ENCODE results near the gene TRAPPC10.

Gene TRAPPC10

DNA sequence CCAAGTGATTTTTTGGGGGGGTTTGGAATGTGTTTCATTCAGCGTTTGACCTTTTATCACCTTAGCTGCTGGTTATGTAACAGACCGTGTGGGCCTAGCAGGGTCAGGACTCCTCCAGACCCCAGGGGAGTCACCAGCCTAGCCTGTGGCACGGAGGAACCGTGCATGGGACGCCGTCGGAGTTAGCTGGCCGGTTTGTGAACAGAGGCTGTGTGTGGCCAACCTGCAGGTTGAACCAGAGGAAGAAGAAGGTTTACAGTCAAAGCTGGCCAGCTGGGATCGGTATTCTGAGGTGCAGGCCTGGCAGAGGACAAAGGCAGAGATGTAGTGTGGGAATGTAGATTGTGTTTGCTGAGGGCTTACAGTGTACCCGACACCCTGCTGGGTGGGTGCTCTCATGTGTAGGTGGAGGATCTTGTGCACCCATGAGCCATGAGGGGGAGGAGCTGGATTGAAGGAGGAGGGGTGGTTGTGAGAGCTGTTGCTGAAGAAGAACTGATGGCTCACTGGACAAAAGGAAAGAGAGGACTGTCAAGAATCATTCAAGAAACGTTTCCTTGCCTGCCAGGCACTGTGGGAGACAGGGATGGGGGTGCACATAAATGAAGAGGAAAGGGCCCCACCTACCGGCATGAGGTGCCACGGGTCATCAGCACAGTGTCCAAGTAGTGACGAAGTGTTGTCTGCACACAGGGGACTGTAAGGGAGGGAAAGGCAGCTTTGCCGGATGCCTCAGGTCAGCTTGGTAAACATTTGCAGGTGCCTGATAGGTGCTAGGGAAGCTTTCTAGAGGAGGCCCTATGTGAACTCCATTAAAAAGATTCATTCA is 55.1 kb downstream of the TRAPPC10 start:
- no peak for DNase-seq (ENCODE audit: low read depth)

DNA sequence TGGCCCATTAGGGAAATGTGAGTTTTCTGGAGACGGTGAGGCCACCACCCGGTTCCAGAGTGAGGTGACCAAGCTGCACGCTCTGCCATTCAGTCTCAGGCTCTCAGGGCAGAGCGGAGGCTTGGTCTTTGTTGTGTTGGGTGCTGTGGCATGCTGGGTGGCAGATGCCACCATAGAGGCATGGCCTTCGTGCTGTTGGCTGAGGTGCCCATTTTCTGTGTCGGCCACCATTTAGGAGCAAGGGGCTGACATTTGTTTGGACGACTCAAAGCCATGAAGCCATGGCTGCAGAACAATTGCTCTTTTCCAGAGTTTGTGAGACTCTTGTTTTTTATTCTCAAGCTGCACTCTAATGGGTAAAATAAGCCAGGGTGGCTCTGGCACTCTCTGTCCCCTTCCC is 58.3 kb downstream of the TRAPPC10 start:
- DNase-seq (ENCODE audit: low read depth), result no peak

DNA sequence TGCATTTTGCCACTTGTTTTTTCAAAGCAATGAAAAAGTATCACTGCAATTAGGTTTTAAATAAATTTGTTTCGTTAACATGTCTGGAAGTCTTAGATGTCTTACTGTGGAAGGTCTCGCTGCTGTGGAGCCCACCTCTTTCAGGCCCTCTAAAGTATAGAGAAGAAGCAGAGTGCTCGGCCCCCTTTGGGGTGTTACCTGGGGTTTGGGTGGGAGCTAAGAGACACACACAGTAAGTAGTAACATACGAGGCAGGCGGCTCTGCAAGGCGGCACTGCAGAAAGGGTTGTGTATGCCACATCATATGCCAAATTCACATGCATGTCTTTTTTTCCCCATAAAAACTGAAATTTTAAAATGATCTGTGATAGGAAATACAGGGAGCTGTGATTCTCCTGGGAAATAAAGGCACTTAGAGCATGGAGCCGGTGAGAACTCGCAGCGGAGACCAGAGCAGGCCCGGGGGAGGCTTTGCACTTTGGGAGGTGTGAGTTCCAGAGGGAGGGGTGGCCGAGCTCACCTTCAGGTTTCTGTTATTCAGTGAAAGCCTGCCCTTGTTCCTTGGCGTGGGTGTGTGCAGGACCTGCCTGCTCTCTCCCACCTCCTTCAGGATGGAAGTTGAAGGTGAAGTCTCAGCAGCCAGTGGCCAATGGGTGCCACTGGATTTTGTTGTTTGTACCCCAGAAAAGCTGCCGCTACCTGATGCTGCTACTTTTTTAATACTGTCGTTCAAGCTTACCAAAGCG is 59.4 kb downstream of the TRAPPC10 start:
- DNase-seq (ENCODE audit: low read depth), result no peak

DNA sequence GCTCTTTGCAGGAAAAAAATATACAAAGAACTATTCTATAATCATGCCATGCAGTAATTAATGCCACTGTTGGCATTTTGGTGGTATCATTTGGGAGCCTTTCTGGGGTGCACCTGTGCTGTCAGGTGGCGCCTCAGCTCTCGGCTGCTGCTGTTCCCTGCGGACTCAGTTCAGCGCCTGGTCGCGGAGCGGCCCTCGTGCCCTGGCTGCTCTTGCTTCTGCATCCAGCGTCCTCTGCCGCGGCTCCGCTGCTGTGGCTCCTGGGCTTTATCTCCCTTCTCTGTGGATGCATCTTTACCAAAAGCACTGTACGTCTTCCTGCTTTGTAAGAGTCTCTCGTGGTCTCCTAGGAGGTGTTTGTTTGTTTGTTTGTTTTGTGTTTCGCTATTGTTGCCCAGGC is 60.0 kb downstream of the TRAPPC10 start:
- no peak for DNase-seq (ENCODE audit: low read depth)

- DNase-seq (ENCODE audit: low read depth), result no peak
Measured at GRCh38 chr21:44074315-44074958, 62.3 kb downstream of the TRAPPC10 start.

- DNase-seq (ENCODE audit: low read depth), result no peak
Measured at GRCh38 chr21:44076316-44076715, 64.2 kb downstream of the TRAPPC10 start.

DNA sequence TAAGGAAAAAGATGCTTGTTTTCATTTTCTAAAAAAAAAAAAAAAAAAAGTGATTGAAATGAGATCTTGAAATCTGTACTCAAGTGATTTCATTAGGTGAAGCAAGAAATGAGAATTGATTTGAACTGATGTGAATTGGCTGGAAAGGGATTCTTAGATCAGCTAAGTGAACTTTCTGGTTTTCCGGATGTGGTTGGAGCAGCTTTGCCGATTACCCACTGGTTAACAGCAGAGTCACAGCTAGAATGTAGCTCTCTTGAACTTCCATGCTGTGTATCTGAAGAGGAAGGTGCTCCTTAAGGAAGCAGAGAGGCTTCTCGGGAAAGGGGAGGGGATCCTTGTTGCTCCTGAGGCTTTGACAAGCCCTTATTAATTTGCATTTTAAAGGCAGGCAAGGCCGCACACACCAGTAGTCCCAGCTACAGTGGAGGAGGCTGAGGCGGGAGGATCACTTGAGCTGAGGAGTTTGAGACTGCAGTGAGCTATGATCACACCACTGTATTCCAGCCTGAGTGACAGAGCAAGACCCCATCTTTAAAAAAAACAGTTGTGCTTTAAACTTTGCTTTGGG is 66.4 kb downstream of the TRAPPC10 start:
- DNase-seq (ENCODE audit: low read depth), result no peak

DNA sequence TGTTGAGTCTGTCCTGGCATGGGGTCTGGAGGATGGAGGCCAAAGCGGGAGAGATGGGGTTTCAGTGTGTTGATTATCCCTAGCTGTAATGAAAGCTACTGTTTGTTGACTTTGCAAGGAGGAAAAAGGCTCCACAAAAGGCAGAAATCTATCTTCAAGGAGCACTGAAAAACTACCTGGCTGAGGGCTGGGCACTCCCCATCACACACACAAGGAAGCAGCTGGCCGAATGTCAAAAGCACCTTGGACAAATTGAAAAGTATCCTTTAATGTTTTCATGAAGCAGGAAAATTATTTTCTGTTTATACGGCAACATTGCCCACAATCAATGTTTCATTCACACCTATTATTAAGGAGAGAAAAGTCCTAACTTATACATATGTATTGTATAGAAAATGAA is 67.3 kb downstream of the TRAPPC10 start:
- no peak for DNase-seq (ENCODE audit: low read depth)

GRCh38 chr21:44079846-44080245 is 67.7 kb downstream of the TRAPPC10 start:
- DNase-seq (ENCODE audit: low read depth), result no peak

GRCh38 chr21:44082648-44083440 is 70.7 kb downstream of the TRAPPC10 start:
- no peak for DNase-seq (ENCODE audit: low read depth)

GRCh38 chr21:44083631-44084291 is 71.7 kb downstream of the TRAPPC10 start:
- no peak for DNase-seq (ENCODE audit: low read depth)

DNA sequence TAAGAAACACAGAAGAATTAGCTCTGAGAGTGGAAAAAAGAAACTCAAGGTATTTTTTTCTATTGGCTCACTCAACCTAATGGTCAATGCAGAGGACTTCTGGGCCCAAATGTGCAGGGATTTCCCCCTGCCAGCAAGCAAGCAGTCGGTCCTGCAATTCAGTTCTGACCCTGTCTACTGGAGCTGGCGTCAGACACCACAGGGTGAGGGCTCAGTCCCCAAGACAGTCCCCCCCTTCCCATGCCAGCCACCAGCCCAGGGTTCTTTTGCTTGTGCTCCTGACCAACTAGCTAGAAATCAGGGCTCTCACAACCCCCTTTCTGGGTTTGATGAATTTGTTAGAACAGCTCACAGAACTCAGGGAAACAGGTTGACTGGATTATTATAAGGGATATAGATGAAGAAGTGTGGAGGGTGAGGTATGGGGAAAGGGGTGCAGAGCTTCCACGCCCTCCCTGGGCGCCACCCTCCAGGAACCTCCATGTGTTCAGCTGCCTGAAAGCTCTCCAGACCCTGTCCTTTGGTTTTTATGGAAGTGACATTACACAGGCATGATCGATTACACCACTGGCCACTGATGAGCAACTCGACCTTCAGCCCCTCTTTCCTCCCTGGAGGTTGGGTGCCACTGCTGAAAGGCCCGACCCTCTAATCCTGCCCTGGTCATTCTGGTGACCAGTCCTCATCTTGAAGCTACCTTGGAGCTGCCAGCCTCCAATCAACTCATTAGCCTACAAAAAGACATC is 72.6 kb downstream of the TRAPPC10 start:
- DNase-seq (ENCODE audit: low read depth), result no peak

GRCh38 chr21:44085491-44086321 is 73.6 kb downstream of the TRAPPC10 start:
- DNase-seq (ENCODE audit: low read depth), result no peak

DNA sequence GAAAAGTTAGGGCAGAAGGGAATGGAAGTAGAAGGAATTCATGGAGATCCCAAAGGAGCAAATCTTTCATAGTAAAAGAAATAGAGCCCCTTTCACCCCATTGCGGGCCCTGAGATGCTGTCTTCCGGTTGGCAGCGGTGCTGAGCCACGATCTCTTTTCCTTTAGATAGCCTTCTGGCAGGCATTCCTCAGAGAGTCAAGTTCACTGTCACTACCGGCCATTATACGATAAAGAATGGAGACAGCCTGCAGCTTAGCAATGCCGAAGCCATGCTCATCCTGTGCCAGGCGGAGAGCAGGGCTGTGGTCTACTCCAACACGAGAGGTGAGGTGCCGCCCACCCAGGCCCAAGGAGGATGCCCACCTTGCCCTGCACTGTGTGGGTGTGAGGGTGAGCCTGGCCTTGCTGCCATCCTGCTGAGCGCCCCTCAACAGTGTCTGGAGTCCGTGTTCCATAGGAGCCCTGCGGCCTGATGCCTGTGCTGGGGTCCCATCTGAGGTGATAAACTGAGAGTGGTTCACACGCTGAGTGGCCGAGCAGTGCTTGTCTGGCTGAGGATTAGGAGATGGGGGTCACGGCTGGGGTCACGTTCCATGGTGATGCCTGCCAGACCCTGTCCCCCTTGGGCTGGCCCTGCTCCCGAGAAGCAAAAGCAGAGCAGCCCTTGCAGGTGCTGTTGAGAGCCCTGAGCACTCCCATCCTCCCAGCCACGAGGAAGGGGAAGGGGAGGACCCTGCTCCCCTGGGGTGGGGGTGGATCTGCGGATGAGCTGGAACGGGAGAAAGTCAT is 74.7 kb downstream of the TRAPPC10 start:
- no peak for DNase-seq (ENCODE audit: low read depth)

GRCh38 chr21:44087426-44088400 is 75.6 kb downstream of the TRAPPC10 start:
- DNase-seq (ENCODE audit: low read depth), result no peak

- DNase-seq (ENCODE audit: low read depth), result no peak
Measured at GRCh38 chr21:44088401-44088780, 76.3 kb downstream of the TRAPPC10 start.

Measured in HS-27A (cell line).